Eye (tissue), 1 donor: ENCODE results near the gene EIF2S3.
"Not testable (repeated sequence)": the region's sequence is repeated elsewhere in the genome, so short reads cannot be mapped to it uniquely, and the experiment has no call there.

ENCODE experiments used
- DNase-seq: peaks from one replicate; pipeline ENCODE4 v3.0.0-alpha.2; 2015

Gene EIF2S3

GRCh38 chrX:24050522-24051318 lies 4.0 kb upstream of the EIF2S3 start:
- DNase-seq, result not testable (repeated sequence)

- DNase-seq, result no peak
Observed at GRCh38 chrX:24055043-24055356, 244 bp downstream of the EIF2S3 start.

GRCh38 chrX:24063488-24063887 lies 8.7 kb downstream of the EIF2S3 start:
- DNase-seq, result no peak

- DNase-seq, result no peak
Observed at GRCh38 chrX:24069877-24070276, 15.1 kb downstream of the EIF2S3 start.

- DNase-seq, result no peak
Observed at GRCh38 chrX:24079411-24079810, 24.7 kb downstream of the EIF2S3 start.

GRCh38 chrX:24080245-24080644 lies 25.5 kb downstream of the EIF2S3 start:
- DNase-seq, result not testable (repeated sequence)

GRCh38 chrX:24080704-24081103 lies 25.9 kb downstream of the EIF2S3 start:
- no peak for DNase-seq

GRCh38 chrX:24081661-24082154 lies 27.0 kb downstream of the EIF2S3 start:
- peak; percentile 32 for DNase-seq

GRCh38 chrX:24082447-24082846 lies 27.7 kb downstream of the EIF2S3 start:
- no peak for DNase-seq

- DNase-seq, result no peak
Observed at GRCh38 chrX:24085101-24085500, 30.3 kb downstream of the EIF2S3 start.

- no peak for DNase-seq
Observed at GRCh38 chrX:24090300-24091200, 35.8 kb downstream of the EIF2S3 start.

GRCh38 chrX:24093746-24094145 lies 39.0 kb downstream of the EIF2S3 start:
- DNase-seq, result no peak

GRCh38 chrX:24097741-24098260 lies 43.0 kb downstream of the EIF2S3 start:
- DNase-seq, result peak; percentile 6

GRCh38 chrX:24098932-24099331 lies 44.2 kb downstream of the EIF2S3 start:
- DNase-seq, result no peak

GRCh38 chrX:24099394-24099793 lies 44.6 kb downstream of the EIF2S3 start:
- no peak for DNase-seq

GRCh38 chrX:24100713-24101112 lies 46.0 kb downstream of the EIF2S3 start:
- no peak for DNase-seq

GRCh38 chrX:24110069-24110468 lies 55.3 kb downstream of the EIF2S3 start:
- no peak for DNase-seq

- no peak for DNase-seq
Observed at GRCh38 chrX:24113181-24113580, 58.4 kb downstream of the EIF2S3 start.

GRCh38 chrX:24117258-24117657 lies 62.5 kb downstream of the EIF2S3 start:
- peak; percentile 17 for DNase-seq

GRCh38 chrX:24124244-24124799 lies 69.6 kb downstream of the EIF2S3 start:
- DNase-seq, result no peak

- no peak for DNase-seq
Observed at GRCh38 chrX:24125028-24125612, 70.4 kb downstream of the EIF2S3 start.
